HG03521 (cell line): ENCODE measurements around the gene TNFAIP2.

Experiments
- ATAC-seq: cut with Tn5 transposase; IDR thresholded peaks from one replicate; pipeline ENCODE4 v1.9.1; 2021; ENCODE audit warnings: mild to moderate bottlenecking, moderate library complexity; ENCODE audit not compliant: unreplicated experiment

The TNFAIP2 gene

GRCh38 chr14:103093856-103094405 is 29.3 kb upstream of the TNFAIP2 start:
- ATAC-seq: no peak

GRCh38 chr14:103094406-103095209 is 28.7 kb upstream of the TNFAIP2 start, which contains the start of gene EXOC3L4:
Gene EXOC3L4 (plus strand): TSS chr14:103094725. CDS start chr14:103100220, 5,495 bp downstream.
- no peak for ATAC-seq

- ATAC-seq: no peak
Observed at GRCh38 chr14:103095210-103095778, 28.0 kb upstream of the TNFAIP2 start.

- no peak for ATAC-seq
Observed at GRCh38 chr14:103096387-103096786, 26.9 kb upstream of the TNFAIP2 start.

GRCh38 chr14:103097244-103097993 is 25.8 kb upstream of the TNFAIP2 start:
- ATAC-seq: no peak

- ATAC-seq: no peak
Observed at GRCh38 chr14:103097994-103098957, 25.0 kb upstream of the TNFAIP2 start.

- ATAC-seq: no peak
Observed at GRCh38 chr14:103099081-103099732, 24.1 kb upstream of the TNFAIP2 start.

GRCh38 chr14:103099733-103100280 is 23.5 kb upstream of the TNFAIP2 start:
- no peak for ATAC-seq

- no peak for ATAC-seq
Observed at GRCh38 chr14:103100281-103101121, 22.8 kb upstream of the TNFAIP2 start.

- no peak for ATAC-seq
Observed at GRCh38 chr14:103101257-103101962, 21.9 kb upstream of the TNFAIP2 start.

- no peak for ATAC-seq
Observed at GRCh38 chr14:103101963-103102688, 21.1 kb upstream of the TNFAIP2 start.

- ATAC-seq: no peak
Observed at GRCh38 chr14:103102689-103103260, 20.5 kb upstream of the TNFAIP2 start.

GRCh38 chr14:103103461-103104388 is 19.5 kb upstream of the TNFAIP2 start:
- ATAC-seq: no peak

- no peak for ATAC-seq
Observed at GRCh38 chr14:103104389-103104653, 18.9 kb upstream of the TNFAIP2 start.

- ATAC-seq: no peak
Observed at GRCh38 chr14:103104654-103105452, 18.4 kb upstream of the TNFAIP2 start.
